ENCODE measurements around the gene SARNP. TPM values are rescaled to one million over a fixed set of nuclear protein-coding genes. Genes with fewer than 3 reads are reported as not detected.

SARNP gene
- total RNA-seq, 1 donor from 2014 or later = 54.0 TPM

DNA sequence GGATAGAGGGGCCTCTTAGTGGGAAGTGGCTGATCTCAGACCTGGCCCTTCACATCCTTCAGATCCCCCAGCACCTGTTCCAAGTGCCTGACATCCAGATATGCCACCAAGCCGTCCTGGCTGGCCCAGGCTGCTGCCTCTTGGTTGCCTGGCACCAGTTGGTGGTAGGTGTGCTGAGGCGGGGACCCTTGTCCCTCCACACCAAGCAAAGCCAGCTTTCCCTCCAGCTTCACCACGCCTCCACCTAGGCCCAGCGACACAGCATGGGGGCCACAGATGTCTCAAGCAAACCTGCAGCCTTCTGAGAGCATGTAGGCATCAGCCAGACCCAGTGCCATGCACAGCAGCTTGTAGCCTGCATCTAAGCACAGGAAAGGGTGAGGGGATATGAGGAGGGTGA, 85.2 kb downstream of the SARNP start:
- ATAC-seq = no peak
- intact Hi-C loops (cut with DNase I) = no loop called here
- DNase-seq (ENCODE audit: low spot score) = no peak

DNA sequence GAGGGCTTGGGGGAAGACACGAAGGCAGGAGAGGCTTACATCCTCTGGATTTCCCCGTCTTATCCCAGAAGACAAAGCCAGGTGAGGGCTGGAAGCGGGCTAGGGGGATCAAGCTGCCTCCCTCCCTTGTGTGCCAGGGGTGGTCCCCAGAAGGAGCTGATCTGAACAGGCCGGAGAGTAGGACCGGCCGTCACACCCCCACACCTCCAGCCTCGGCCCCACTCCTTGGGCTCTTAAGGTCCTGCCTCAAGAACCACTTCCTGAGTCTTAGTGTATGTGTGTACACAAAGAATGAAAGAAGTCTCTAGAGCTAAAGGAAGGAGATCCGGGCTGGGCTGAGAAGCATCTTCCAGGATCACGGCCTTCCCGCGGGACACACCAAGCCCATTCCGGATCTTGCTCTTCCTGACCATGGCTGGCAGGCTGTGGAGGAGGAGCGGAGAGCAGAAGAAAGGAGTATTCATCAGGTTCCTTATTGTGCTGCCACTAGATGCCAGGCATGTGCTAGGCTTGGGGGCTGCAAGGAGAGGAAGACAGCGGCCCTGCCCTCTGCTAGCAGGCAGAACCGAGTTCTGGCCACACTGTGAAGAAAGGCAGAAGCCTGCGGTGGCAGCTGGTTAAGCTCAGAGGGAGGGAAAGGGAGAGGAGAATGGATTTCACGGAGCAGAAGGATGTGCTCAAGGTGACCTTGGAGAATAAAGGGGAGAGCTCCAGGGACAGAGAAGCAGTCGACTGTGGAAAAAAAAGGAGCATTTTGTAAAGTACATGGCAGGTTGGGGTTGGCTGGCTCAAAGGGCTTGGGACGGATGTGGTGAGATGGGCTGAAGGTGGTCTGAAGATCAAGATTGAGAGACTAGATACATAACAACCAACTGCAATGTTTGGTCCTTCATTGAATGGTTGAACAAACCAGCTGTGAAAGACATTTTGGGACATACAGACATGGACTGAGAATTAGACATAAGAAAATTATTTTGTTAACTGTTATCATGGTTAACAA, 87.4 kb downstream of the SARNP start:
- DNase-seq (ENCODE audit: low spot score) = peak; percentile 81
- intact Hi-C loops (cut with DNase I) = loop anchor here (10.0 kb wide), 1 partner anchor 55 kb away; no protein-coding TSS in a partner anchor
- ATAC-seq = peak; percentile 47

DNA sequence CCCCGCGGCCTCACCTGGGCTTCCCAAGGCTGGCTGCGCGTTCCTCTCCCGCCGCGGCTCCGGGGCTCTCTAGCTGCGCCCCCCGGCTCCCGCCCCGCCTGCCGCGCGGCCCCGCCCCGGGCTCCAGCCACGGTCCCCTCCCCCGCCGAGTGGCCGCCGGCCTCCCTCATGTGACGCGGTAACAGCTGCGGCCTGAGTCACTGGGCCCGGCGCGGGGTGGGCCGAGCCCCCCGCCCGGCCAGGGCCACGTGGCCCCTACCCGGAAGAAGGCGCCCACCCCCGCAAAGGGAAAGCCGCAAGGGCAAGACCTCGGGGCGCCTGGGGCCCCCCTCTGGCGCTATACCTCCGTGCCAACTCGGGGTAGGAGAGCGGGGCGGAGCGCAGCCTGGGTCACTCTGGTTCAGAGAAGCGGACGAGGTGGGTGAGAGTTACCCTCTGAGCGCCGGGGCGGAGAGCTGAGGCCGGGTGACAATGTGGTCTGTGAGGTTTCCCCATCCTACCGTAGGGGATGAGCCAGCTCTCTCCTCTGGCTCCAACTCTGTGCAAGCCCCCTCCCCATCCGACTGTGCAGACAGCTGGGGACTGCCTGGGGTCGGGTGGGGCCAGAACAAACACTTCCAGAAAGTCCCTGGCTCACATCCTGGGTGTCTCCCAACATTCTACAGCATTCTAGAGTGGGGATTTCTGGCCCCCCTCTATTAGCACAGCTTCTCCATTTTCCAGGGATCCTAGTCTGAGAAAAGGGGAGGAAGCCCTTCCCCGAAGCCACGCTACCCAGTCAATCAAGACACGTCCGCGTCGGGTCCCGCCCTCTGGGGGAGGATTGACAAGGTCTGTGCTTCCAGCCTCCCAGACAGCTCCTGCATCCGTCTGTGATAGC, 88.3 kb downstream of the SARNP start, which contains the start of gene CD63:
CD63 (minus strand) TSS at position 71 of the 880 bp plus-strand sequence. CDS start 668 bp downstream, outside the sequence.
- DNase-seq (ENCODE audit: low spot score) = peak; percentile 96
- intact Hi-C loops (cut with DNase I) = loop anchor here (10.0 kb wide), 1 partner anchor 54 kb away; no protein-coding TSS in a partner anchor
- peak; percentile 90 for ATAC-seq

DNA sequence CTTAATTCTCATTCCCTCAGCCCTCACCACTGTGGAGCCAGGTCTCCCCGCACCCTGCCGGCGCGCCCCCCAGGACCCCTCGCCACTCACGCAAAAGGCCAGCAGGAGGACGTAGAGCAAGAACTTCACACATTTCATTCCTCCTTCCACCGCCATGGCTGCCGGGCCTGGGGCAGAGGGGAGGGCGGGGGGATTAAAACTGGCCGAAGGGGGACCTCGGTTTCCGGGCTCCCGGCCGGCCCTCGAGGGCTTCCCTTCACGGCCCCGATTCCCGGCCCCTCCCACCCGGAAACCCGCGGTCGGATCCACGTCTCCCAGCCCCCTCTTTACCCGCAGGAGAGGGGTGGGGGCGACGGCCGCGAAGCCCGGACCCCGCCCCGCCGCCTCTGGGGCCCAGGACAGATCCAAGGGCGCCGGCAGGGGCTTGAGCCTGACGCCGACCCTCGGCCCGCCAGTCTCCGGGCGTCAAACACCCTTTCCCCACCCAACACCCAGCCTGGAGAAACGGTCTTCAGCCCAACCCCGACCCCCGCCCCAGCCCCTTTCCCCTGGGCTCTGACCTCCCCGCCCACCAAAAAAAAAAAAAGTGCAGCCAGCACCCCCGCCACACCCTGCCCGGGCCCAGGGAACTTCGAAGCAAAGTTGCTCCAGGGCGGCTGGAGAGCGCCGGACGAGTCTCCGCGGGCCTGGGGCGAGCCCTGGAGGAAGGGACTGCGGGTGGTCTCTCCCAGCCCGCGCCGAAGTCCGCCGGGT, 89.2 kb downstream of the SARNP start:
- intact Hi-C loops (cut with DNase I) = loop anchor here (10.0 kb wide), 1 partner anchor 54 kb away; no protein-coding TSS in a partner anchor
- ATAC-seq = peak; percentile 59
- DNase-seq (ENCODE audit: low spot score) = peak; percentile 92

DNA sequence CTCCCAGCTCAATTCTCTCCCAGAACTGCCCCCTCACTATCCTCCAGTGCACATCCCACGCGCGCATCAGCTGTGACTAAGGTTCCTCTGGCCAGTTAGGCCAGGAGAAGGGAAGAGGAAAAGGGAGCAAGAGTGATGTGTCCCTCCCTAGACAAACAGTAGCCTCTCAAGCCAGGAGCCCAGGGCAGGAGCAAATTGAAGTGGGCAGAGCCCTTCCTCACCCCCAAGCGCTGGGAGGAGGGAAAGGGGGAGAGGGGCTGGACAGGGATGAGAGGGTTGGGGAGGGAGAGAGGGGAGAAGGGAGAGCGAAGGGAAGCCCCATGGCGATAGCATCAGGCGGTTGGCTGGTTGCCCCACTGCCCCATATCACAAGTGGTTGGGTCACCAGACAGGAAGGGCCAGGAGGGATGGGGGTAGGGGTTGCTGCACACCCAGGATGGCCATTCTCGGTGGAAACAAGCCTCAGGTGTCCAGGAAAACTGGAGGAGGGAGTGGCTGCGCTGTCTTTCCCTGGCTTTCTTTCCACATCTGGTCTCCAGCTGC, 89.8 kb downstream of the SARNP start:
- intact Hi-C loops (cut with DNase I) = loop anchor here (10.0 kb wide), 1 partner anchor 53 kb away; no protein-coding TSS in a partner anchor
- ATAC-seq = peak; percentile 2
- DNase-seq (ENCODE audit: low spot score) = peak; percentile 86

DNA sequence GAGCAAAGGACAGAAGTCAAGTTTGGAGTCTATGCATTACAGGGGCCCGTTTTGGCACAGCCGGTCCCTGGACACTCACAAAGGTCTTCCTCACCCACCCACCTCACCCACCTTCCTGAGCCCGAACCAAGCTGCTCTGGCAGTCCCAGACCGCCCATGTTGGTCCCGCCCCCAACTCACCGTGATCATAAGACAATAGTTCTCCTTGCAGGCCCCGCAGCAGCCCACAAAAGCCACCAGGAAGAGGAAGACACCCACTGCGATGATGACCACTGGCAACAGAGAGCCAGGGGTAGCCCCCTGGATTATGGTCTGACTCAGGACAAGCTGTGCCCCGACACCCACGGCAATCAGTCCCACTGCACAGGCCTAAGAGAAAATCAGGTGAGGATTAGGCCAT, 90.6 kb downstream of the SARNP start:
- no peak for ATAC-seq
- intact Hi-C loops (cut with DNase I) = loop anchor here (10.0 kb wide), 1 partner anchor 52 kb away; no protein-coding TSS in a partner anchor
- DNase-seq (ENCODE audit: low spot score) = no peak

DNA sequence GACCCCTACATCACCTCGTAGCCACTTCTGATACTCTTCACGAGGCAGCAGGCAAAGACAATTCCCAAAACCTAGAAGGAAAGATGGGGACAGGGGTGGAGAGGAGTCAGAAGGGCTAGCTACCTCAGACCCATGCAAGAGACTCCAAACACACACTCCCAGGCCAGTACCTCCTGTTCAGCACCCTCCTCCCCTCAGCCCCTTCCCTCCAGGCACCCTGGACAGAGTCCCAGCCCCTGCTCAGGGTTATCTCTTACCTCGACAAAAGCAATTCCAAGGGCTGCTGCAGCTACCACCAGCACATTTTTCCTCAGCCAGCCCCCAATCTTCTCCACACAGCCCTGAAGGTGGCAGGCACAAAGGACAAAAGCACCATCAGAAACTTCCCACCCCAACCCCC, 92.0 kb downstream of the SARNP start:
- DNase-seq (ENCODE audit: low spot score) (no peak), ATAC-seq (no peak)
- intact Hi-C loops (cut with DNase I) = loop anchor here (10.0 kb wide), 1 partner anchor 51 kb away; no protein-coding TSS in a partner anchor

DNA sequence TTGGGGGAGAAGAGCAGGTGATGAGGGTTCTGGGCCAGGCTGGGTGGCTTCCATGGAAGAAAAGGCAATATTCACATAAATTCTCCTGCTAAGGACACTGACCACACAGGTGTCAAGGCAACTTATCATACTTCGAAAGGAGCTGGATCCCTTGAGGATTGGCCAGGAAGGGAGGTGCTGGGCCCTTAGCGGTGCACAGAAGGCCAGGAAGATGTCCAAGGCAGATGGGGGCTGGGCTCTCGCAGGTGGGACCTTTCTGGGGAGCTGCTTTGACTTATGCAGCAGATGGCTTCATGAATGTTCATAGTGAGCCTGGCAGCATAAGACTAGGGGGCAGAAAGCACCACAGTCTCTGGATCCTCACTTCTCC, 92.6 kb downstream of the SARNP start:
- intact Hi-C loops (cut with DNase I) = loop anchor here (10.0 kb wide), 1 partner anchor 50 kb away; no protein-coding TSS in a partner anchor
- no peak for ATAC-seq

DNA sequence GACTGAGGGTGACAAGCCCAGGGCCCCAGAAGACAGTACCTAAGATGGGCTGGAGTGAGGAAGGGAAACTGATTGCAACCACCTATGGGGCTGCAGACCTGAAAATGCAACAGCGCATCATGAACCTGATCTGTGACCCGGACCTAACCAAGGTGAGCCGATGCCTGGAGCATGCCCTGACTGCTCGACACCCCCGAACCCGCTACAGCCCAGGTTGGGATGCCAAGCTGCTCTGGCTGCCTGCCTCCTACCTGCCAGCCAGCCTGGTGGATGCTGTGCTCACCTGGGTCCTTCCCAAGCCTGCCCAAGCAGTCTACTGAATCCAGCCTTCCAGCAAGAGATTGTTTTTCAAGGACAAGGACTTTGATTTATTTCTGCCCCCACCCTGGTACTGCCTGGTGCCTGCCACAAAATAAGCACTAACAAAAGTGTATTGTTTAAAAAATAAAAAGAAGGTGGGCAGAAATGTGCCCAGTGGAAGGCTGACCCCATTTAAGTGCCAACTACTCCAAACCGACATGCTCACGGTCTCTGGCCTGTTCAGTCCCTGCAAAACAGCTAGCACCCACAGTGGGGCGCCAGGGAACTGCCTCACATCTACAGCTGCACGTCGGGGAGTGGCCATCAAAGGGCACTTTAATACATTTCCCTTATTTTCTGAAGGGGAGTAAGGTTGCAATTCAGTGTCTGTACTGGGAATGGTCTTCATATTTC, 93.1 kb downstream of the SARNP start:
- ATAC-seq (no peak), DNase-seq (ENCODE audit: low spot score) (peak; percentile 83)
- intact Hi-C loops (cut with DNase I) = loop anchor here (10.0 kb wide), 1 partner anchor 50 kb away; no protein-coding TSS in a partner anchor

More for the DNA sequence above, 92.6 kb downstream of the SARNP start:
- no peak for DNase-seq (ENCODE audit: low spot score)

DNA sequence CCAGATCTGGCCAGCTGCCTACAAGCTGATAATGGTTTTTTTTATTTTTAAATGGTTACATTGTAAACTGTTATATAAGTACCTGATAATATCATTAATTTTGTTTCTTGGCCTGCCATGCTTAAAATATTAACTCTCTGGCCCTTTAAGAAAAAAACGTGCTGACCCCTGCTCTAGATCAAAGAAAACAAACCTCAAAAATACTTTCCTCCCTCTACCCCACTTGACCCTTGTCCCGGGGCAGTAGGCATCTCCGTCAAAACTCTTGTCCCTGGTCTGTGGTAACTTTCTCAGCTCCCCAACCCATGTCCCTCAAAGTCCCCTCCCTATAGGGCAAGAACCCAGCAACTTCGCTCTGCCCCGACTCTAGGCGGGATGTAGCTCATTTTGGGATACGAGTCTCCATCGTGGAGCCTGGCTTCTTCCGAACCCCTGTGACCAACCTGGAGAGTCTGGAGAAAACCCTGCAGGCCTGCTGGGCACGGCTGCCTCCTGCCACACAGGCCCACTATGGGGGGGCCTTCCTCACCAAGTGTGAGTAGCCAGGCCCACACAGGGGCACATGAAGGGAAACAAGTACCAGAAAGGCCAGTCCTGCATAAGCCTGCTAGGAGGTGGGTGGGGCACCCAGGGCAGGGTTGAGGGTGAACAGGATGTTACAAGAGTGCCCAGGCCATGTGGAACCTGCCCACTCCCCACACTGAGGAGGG, 93.9 kb downstream of the SARNP start:
- intact Hi-C loops (cut with DNase I) = loop anchor here (10.0 kb wide), 1 partner anchor 49 kb away; no protein-coding TSS in a partner anchor
- DNase-seq (ENCODE audit: low spot score) (no peak), ATAC-seq (no peak)

DNA sequence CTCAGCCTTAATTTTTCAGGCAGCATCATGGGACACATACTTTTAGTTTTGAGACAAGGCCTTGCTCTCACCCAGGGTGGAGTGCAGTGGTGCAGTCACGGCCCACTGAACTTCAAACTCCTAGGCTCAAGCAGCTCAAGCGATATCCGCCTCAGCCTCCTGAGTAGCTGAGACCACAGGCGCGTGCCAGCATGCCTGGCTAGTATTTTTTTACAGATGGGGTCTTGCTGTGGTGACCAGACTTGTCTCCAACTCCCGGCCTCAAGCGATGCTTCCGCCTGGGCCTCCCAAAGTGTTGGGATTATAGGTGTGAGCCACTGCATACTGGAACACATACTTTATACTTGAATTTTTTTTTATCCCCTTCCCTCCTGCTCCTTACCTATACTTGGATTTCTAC, 94.6 kb downstream of the SARNP start:
- ATAC-seq (no peak), DNase-seq (ENCODE audit: low spot score) (no peak)
- intact Hi-C loops (cut with DNase I) = loop anchor here (10.0 kb wide), 1 partner anchor 48 kb away; no protein-coding TSS in a partner anchor

DNA sequence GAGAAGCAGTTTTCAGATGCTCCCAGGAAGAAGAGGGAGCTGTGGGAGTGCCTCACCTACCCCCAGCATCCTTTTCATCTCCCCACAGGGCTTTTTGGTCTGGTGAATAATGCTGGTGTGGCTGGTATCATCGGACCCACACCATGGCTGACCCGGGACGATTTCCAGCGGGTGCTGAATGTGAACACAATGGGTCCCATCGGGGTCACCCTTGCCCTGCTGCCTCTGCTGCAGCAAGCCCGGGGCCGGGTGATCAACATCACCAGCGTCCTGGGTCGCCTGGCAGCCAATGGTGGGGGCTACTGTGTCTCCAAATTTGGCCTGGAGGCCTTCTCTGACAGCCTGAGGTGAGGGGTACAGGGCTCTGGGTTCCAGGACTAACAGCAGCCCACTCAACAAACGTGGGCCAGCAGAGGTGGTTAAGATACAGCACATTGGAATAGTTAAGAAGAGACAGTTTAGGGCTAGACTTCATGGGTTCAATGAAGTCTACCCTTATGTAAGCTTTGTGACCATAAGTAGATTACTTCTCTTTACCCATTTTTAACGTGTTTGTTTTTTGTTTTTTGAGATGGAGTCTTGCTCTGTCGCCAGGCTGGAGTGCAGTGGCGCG, 95.8 kb downstream of the SARNP start:
- DNase-seq (ENCODE audit: low spot score) = no peak
- no peak for ATAC-seq
- intact Hi-C loops (cut with DNase I) = loop anchor here (10.0 kb wide), 1 partner anchor 47 kb away; no protein-coding TSS in a partner anchor

DNA sequence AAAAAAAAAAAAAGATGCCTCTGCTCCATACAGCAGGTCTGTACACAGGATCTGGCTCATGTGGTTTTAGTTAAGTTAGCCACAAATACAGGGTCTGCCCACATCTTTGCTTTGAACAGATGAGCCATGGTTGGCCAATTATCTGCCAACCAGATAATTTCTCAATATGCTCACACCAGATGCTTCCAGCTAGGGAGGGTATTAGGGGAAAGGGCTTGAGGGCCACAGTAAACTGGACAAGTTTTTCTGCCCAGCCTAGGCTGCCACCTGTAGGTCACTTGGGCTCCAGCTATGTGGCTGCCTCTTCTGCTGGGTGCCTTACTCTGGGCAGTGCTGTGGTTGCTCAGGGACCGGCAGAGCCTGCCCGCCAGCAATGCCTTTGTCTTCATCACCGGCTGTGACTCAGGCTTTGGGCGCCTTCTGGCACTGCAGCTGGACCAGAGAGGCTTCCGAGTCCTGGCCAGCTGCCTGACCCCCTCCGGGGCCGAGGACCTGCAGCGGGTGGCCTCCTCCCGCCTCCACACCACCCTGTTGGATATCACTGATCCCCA, 96.6 kb downstream of the SARNP start:
- intact Hi-C loops (cut with DNase I) = loop anchor here (10.0 kb wide), 1 partner anchor 46 kb away; no protein-coding TSS in a partner anchor
- DNase-seq (ENCODE audit: low spot score) = no peak
- peak; percentile 53 for ATAC-seq

DNA sequence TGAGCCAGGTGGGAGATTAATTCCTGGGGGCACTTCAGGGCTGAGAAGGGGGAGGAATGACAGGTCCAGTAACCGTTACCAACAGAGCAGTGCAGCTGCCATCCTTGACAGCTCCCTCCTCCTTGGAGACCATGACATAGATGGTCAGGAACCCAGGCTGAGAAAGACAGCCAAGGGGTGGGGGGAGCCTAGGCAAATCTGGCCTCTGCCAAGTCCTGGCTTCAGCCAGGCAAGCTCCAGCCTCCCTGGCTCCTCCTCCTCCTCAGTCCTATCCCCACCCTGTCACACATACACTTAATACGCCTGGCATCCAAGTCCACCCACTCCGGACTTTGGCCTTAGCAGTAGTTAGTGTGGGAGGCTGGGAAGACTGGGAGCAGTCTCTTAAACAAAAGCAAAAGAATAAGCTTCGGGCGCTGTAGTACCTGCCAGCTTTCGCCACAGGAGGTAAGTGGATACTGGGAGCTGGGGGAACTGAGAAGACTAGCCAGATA, 97.4 kb downstream of the SARNP start, which contains the start of gene RDH5:
RDH5 (plus strand) TSS at position 323 of the 494 bp plus-strand sequence. CDS start 792 bp downstream, outside the sequence.
- ATAC-seq (peak; percentile 38), DNase-seq (ENCODE audit: low spot score) (no peak)
- intact Hi-C loops (cut with DNase I) = loop anchor here (10.0 kb wide), 1 partner anchor 45 kb away; no protein-coding TSS in a partner anchor

DNA sequence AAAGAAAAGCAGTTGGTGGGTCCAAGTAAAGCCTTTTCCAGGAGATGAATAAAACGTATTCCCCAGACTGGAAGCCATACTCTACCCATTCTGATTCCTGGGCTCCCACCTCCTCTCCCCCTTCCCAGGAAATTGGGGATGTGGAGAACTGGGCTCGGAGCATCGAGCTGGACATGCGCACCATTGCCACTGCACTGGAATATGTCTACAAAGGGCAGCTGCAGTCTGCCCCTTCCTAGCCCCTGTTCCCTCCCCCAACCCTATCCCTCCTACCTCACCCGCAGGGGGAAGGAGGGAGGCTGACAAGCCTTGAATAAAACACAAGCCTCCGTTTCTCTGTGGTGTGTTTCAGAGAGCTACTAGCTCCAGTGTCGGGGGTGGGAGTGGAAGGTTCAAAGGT, 98.2 kb downstream of the SARNP start:
- no peak for DNase-seq (ENCODE audit: low spot score)
- ATAC-seq = no peak
- intact Hi-C loops (cut with DNase I) = no loop called here
